Adrenal gland (tissue), 5 donors: ENCODE results near the gene EMILIN2.

Experiments used
- CTCF ChIP-seq, 6 experiments: fragments of 450-650 bp in 4 of 6; fragments of 200-600 bp in 2 of 6; sonication (generic) in 1 of 6; IDR thresholded peaks; 1 replicate in 5 of 6; 2 replicates in 1 of 6; pipeline versions ENCODE4 v1.5.1 to v1.8.0; 2016 to 2021; ENCODE audit warnings: antibody characterized with exemption in 6 of 6, mild to moderate bottlenecking in 2 of 6, moderate library complexity in 1 of 6
- POLR2A ChIP-seq, 2 donors: fragments of 450-650 bp; IDR thresholded peaks; one replicate each; pipeline ENCODE4 v1.6.1; 2017; ENCODE audit warnings: antibody characterized with exemption in 2 of 2, mild to moderate bottlenecking in 2 of 2, moderate library complexity in 1 of 2
- donor health status: DM: no; HTN: no; CAD: no.

- no peak for TF ChIP-seq POLR2A (IDR thresholded peaks at IDR 0.05)
- no peak for TF ChIP-seq CTCF (IDR thresholded peaks at IDR 0.05)
Measured at GRCh38 chr18:2822213-2822921, 24.4 kb upstream of the EMILIN2 start.
